Raji (cell line): Measurements from ENCODE around the gene RASGEF1C.

Experiments
- POLR2A ChIP-seq: IDR thresholded peaks from 2 replicates; pipeline ENCODE4 v1.6.1; 2011; ENCODE audit warnings: low read depth, low read length, control low read depth; ENCODE audit not compliant: insufficient read depth

The RASGEF1C gene

GRCh38 chr5:180070756-180071530 lies 138.1 kb downstream of the RASGEF1C start:
- no peak for TF ChIP-seq POLR2A

- TF ChIP-seq POLR2A: no peak
Observed at GRCh38 chr5:180069589-180070247, 139.3 kb downstream of the RASGEF1C start.

- no peak for TF ChIP-seq POLR2A
Observed at GRCh38 chr5:180068519-180069090, 140.4 kb downstream of the RASGEF1C start.

GRCh38 chr5:180067986-180068385 lies 141.0 kb downstream of the RASGEF1C start:
- no peak for TF ChIP-seq POLR2A

GRCh38 chr5:180060192-180060591 lies 148.8 kb downstream of the RASGEF1C start:
- no peak for TF ChIP-seq POLR2A

GRCh38 chr5:180059326-180059725 lies 149.7 kb downstream of the RASGEF1C start:
- no peak for TF ChIP-seq POLR2A

GRCh38 chr5:180056153-180056552 lies 152.9 kb downstream of the RASGEF1C start:
- no peak for TF ChIP-seq POLR2A

- TF ChIP-seq POLR2A: no peak
Observed at GRCh38 chr5:180054226-180054625, 154.8 kb downstream of the RASGEF1C start.

GRCh38 chr5:180053061-180053602 lies 155.9 kb downstream of the RASGEF1C start:
- no peak for TF ChIP-seq POLR2A

GRCh38 chr5:180052211-180052818 lies 156.7 kb downstream of the RASGEF1C start:
- TF ChIP-seq POLR2A: no peak
